Activated CD8-positive, alpha-beta memory T cell treated with anti-CD3 and anti-CD28 coated beads, Interleukin-2, amount 50 U/mL, for 1 hour (primary cell): ENCODE measurements around the gene GALNT18.

ENCODE experiments used
- DNase-seq: peaks from one replicate; pipeline ENCODE4 v3.0.0-alpha.2; 2020; ENCODE audit errors: extremely low read depth

The GALNT18 gene

DNA sequence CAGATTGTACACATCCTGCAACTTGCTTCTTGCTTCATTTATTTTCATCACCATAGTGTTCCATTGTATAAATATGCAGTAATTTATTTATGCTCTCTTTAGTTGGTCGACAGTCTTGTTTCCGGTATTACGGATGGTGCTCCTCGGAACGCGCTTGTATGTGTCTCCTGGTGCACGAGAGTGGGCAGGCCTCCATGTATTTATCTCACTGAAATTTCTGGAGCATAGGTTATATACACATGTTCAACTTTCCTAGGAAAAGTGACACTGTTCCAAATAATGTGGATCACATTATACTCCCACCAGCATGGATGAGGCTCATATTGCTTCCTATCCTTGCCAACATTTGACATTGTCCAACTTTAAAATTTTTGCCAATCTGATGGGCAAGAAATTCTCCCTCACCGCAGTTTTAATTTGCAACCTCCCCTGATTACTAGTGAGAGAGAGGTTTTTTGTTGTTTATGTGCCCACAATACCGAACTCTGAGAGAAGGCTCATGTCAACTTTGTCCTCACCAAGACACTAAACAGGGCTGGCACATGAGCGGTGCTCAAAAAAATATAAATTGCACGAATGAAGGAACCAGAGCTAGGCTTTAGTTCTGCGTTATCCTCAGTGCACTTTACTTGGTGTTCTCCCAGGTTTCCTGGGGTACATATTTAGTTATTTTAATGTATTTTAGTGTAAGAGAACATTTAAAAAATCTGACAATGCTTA lies 272.5 kb downstream of the GALNT18 start:
- no peak for DNase-seq

DNA sequence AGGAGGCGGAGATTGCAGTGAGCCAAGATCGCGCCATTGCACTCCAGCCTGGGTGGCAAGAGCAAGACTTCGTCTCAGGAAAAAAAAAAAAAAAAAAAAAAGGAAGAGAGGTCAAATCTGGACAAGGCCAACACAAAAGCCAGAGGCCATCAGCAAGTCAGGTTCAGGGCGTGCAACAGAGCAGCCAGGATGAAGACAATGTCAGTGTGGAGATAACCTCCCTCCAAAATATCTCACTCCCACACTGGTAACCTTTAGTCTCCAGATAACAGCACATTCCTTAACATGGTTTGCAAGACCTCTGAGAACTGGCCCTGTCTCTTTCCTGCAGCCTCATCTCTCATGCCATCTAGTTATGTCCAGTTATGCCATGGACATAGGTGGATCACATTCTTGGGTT lies 273.5 kb downstream of the GALNT18 start:
- DNase-seq, result no peak

DNA sequence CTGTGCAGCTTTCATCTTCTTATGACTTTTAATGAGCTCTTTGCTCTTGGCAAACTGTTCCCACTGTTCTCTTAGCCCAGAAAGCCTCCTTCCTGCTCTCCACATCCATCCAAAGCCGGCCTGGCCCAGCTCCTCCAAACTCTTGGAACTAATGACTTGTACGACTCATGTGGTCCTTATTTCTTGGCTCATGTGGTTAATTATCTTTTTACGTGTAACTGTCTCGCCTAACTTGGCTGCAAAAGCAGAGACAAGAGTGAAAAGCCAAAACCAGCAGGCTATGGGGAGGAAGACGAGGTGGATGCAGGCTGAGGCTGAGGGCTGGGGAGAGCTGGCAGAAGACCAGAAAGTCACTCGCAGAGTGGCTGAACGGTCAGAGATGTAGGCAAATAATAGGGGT lies 274.2 kb downstream of the GALNT18 start:
- no peak for DNase-seq

DNA sequence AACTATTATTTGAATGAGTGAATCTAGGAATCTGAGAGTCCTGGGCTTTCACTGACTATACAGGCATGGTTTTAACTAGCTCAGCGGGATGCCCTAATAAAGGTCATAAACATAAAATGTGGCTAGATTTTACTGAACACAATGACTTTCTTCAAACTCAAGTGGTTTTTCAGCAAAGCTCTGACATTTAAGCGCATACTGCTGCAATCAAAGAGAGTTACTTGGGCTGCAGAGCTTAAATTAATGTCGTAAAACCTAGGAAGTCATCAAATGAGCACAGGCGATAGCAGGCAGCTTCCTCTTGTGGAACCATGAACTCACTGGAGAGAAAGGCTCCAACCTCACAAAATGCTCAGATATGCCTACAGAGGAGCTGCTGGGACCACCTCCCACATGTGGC lies 275.5 kb downstream of the GALNT18 start:
- no peak for DNase-seq

DNA sequence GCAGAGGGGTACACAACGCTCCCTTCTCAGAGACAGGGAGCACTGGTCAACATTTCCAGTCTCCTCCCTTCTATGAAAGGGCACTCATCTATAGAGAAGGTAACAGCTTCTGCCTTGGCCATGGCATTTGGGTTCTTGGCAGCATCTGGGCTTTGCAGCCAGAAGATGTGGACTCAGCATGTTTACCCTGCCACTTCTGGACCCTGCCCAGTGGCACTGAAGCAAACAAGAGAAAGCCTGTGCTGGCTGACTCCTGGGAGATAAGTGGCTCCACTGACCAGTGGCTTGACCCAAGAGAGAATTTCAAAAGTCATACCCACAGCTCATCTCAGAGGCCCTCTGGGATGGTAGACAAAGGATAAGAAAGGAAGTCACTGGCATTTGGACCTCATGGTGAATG lies 276.7 kb downstream of the GALNT18 start:
- no peak for DNase-seq

DNA sequence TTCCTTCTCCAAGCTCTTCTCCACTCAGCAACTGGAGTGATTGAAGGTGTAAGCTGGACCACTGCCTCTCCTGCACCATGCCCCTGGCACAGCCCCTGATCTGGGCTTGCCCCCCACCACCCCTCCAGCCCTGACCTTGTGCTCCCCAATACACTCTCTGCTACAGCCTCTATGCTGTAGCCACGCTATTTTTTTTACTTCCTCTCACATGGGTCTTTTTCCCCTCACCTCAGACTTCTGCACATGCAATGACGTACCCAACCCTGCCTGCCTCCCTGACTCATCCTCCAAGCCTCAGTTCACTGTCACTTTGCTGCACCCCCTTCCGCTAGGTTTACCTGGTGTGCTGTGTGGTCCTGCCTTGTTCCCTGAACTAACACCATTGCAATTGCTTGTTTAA lies 277.8 kb downstream of the GALNT18 start:
- no peak for DNase-seq

DNA sequence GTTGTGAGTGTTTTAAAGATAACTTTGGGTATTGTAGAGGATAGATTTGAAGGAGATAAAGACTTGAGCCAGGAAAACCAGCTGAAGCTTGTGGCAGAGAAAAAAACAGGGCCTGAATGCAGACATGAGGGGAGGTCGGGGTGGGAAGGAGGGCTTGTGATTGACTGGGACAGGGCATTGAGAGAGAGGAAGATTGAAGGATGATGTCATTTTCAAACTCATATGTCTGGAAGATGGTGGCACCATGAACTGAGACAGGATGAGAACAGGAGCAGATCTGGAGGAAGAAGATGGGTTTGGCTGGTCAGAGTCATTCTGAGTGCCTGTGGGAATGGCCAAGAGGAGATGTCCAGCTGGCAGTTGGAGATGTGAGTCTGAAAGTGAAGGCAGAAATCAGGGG lies 283.5 kb downstream of the GALNT18 start:
- no peak for DNase-seq

DNA sequence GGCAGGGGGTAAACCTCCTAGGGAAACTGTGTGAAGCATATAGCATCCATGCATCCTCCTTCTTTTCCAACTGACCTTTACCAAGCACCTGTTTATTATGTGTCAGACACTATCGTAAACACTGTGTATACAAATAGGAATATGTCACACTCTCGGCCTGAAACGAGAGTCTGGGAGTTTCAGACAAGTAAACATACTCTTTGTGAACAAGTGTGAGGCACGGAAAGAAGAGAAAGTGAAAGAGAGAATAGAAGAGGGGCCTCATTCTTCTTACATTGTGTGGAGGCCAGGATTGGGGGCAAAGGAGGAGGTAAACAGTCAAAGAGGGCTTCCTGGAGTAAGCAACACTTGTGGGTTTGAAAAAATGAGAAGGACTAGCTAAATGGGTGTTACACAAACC lies 285.1 kb downstream of the GALNT18 start:
- no peak for DNase-seq

DNA sequence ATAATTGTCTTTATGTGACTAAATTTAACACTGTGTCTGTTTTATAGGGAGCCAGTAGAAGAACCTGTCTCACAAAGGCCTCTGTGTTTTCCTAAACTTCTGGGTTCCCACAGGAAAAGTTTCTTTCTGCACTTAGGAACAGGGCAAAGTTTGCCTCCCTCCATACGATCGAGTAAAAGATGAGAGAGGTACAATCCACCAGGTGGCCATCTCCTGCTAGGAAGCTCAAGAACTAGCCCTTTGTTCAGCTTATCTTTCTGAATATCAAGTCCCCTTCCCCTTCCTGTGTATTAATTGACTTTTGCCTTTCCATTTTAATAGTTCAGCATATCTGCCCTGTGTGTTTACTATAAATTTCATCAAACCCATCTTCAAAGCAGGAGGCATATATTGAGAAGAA lies 286.8 kb downstream of the GALNT18 start:
- DNase-seq, result no peak

DNA sequence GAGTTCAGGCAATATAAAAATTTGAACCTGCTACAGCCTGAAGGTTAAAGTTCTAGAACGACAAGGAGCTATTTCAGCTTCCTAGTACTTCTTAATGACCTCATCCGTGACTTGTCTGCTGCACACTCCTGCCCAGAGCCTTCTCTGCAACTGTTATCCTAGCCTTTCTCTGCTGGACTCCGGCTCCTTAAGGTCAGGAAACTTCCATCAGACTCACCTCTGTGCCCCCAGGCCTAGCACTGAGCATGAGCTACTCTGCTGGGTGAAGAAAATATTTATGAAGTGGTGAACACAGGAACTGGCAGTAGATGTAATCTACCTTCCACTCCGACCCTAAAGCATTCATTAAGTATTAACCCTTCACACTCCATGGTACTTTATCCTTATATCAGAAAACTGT lies 287.2 kb downstream of the GALNT18 start:
- no peak for DNase-seq

DNA sequence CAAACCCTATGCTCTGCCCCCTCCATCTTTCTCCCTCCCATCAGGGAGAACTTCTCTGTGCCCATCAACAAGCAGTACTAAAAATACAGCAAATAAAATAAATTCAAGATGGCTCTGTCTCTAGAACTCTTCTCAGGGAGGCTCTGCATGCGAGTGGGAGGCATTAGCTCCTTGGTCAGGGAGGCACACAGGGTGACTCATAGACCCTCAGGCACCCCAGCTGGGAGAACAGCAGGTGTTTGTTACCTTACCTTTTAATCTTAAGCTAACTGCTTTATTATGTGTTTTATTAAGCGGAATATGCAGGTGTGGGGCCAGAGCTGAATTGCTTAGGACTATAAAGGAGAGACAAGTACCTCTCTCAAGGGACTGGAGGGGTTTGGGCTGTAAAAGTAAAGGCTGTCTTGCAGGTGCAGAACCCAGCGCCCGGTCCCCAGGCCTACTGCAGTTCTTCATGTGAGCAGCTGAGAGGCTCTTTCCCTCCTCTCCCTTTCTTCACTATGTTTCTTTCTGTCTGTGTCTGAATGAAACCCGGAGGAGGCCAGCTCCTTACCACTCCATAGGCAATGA lies 289.6 kb downstream of the GALNT18 start:
- DNase-seq, result no peak

DNA sequence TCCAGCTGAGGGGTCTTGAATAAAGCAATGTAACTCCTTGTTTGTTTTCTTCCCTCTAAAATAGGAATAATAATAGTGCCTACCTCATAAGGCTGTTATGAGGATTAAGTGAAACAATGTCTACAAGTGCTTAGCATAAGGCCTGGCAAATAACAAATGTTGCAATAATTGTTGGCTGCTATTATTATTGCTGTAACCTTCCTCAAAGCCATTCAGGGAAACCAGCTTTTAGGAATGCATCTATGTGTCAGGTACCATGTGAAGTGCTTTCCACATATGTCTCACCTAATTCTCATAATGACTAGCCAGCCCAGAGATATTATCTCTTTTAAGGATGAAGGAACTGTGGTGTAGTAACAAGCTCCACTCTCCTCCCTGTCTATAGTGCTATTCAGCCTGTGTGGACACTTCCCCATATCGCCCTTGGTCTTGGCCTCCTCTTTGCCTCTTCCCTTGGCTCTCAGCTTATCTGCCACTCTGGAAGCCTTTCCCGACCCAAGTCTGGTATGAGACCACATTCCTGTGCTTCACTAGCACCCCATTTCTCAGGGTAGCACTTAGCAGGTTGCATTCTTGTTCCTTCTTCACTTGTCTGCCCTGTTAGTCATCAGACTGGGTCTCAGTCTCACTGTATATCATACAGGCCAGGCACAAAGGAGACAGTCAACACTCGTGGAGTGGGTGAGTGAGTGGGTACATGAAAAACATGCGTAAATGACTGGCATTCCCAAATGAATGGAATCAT lies 292.6 kb downstream of the GALNT18 start:
- DNase-seq, result no peak

DNA sequence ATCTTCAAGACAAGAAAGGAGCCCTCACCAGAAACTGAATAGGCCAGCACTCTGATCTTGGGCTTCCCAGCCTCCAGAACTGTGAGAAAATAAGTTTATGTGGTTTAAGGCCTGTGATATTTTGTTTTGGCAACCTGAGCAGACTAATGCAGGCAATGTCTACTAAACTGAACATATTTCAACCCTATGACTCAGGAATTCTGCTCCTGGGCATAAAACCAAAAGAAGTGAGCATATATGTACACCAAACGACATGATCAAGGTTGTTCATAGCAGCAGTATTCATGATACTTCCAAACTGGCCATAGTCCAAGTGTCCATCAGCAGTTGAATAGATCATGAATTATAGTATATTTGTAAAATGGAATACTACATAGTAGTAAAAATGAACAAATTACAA lies 297.7 kb downstream of the GALNT18 start:
- DNase-seq, result no peak

DNA sequence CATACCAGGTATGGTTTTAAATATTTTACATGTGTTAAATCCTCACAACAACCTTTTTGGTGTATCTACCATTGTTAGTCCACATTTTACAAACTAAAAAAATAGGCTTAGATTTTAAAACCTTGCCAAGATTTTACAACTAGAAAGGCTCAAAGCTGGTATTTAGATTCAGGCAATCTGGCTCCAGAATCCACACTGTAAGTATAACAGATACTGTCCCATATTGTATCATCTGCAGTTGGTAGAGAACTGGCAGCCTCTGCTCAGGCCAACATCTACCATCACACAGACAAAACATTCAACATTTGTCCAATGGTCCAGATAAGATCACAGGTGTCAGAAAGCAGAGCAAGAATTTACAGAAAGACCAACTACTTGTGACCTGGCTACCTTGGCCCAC lies 299.7 kb downstream of the GALNT18 start:
- no peak for DNase-seq

DNA sequence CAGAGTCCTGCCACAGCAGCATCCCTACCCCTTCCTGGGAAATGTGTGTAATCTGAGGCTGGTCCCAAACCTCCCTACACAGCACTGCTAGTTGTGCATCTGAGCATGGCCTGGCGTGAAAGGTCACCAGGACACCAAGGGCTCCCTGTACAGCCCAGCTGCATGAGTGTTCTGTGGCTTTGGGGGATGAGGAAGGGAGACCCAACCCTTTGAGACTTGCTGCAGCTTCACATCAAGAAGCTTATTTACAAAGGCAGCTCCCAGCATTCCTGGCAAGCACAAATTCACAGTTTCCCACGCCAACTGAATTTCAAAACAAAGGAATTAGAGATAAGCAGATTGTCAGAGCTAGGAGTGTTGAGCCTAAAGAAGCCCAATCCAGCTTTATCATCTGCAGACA lies 301.0 kb downstream of the GALNT18 start:
- DNase-seq, result no peak

DNA sequence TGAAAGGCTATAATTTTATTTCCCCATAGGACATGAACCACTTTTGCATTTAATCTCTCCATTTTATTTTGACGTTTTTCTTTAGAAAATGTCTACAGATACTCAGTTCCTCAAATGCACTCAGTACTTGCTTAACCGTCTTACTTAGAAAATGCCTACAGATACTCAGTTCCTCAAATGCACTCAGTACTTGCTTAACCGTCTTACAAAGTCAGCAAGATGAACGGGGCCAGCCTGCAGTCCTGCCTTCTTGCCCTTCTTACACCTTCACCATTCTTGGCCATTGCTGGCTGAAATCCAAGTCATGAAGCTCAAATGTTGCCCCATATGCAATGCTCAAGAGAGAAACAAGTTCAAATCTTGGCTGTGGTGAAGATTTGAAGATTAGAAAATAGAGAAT lies 302.8 kb downstream of the GALNT18 start:
- DNase-seq, result no peak

DNA sequence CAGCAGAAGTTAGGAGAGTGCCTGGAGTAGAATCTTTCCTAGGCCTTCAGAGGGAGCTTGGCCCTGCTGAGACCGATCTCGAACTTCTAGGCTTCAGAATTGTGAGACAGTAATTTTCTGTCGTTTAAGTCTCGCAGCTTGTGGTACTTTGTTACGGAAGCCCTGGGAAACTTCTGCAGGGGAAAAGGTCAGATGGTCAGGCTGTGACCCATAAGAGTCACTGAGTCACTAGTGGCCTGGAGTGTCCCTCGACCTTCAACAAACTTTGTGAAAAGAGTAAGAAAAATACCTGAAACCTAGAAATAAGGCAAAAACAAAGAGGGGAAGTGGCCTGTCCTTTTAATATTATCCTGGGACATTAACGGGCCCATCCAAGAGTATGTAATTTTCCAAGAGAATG lies 303.3 kb downstream of the GALNT18 start:
- DNase-seq, result no peak

DNA sequence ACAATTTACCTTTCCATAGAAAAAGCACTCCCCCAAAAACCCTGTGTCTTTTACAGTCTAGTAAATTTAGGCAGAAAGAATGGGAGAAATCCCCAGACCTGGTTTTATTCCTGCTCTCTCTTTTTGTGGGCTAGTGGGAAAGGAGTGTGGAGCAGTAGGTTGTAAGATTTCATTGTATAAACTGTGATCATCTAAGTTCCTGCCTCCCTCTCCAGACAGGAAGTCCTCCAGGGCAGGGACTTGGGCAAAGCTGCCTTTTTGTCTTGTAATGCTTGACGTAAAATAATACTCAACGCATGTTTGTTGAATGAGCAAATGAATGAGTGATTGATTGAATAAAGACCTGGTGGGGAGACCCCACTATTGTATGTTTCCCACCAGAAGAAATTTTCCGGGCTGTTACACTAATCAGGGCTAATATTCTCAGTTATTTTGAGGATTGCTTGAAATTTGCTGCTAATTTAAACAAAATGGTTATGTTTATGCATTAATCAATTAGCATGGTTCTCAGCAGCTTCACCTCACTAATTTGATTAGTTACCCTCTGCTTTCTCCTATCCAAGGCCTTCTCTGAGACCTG lies 305.1 kb downstream of the GALNT18 start:
- DNase-seq, result no peak

DNA sequence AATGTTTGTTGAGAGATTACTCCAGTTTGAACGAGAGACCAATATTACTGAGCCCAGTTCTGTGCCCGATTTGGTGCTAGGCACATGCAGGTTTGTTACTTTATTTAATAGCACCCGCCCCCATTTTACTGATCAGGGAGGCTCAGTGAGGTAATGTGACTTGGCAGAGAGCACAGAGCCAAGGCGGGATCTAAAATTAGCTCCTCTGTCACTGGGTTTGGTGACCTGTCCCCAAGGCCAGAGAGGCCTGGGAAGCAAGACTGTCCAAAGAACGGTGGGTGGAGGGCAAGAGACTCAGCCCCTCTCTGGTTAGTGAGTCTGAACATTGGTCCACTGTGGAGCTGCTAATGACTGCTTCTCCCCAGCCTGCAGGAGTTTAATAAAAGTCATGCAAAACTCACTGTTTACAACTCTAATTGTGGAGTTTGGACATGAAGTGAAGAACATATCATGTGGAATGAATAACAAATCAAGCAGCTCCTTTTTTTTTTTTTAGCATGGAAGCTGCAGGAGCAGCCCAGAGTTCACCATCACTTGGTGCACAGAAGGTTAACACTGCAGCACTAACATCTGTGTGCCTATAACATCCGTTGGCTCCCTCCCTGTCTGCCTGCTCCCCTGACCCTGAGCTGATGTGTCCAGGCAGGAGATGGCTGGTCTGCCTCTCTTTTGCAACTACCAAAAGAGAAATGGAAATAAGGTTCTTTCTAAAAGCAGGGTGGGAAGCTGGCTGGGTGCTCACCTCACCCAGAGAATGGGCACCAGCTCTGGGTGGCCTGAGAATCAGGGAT lies 307.7 kb downstream of the GALNT18 start:
- no peak for DNase-seq

DNA sequence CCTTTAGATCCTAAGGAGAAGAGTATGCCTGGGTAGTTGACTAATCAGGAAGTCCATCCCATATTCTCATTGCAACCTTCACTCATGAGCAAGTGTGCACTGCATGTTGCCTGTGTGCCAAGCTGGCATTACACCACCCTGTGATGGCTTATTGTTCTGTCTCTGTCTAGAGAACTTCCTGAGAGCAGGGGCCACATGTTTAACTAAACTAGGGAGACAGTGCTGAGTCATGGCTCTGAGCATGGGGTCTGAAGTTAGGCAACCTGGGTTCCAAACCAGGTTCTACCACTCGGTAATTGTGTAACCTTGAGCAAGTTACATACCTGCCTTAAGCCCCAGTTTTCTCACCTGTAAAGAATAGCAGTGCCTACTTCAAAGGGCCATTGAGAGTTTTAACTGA lies 308.4 kb downstream of the GALNT18 start:
- no peak for DNase-seq

DNA sequence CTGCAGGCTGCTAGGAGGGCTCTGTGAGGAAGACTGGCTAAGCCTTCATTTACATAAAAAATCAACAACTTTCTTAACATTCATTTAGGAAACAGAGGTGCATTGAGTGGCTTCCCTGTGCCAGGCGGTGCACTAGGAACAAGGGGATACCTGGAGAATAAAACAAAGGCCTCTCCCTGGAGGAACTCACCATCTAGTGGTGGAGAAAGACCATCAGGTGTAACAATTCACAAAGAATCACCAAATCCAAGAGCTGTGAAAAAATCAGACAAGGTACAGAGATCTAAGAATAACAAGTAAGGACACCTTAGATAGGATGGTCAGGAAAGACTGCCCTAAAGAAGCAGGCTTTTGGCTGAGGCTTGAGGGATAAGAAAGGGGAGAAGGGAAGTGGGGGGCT lies 309.1 kb downstream of the GALNT18 start:
- DNase-seq, result no peak

DNA sequence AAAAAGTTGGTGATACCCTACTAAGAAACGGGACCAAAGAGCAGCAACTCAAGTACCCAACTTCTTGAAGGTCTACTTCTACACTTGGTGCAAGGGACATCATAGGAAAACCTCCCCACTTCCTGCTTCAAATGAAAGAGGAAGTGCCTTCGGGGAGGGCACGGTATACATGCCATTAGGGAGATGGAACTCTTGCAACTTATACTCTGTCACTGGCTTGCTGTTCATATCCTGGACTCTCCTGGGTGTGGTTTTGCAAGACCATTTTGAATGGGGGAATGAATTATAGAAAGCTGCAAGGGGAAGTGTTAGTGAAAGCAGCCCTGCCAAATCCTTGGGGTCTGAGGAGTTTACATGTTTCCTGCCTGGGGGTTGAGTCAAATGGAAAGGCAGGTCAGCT lies 310.6 kb downstream of the GALNT18 start:
- DNase-seq, result no peak
